ENCODE results near the gene DPP6. TPM values are rescaled to one million over a fixed set of nuclear protein-coding genes. Genes with fewer than 3 reads are reported as not detected.

The DPP6 gene
- total RNA-seq, 1 experiment from 2014 or later, result not detected

DNA sequence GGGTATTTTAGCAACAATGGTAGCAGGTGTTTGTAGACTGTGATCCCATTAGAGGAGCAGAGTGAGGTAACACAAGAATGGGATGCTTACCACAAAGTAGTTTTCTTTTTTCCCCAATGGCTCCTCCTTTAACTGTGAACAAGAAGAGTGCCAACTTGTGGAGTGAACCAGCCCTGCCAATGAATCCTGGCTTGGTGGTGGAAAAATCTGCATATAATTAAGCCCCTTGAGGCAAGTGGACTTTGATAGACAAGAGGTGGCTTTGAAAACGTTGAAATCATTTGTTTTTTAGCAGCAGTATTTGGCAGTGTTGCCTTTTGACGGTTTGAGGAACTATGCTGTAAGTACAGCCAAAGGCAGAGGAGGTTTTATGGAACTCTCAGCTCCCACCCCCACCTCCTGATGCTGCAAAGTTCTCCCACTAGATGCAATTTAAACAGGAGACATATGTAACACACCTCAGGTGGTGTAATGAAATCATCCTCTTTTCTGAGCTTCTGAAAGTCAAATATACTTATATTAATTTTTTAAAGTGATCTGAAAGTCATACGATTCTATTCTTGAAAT lies 295.6 kb downstream of the DPP6 start:
- intact Hi-C loops (cut with micrococcal nuclease; ENCODE audit: unreplicated experiment), result no loop called here
- Mint-ChIP-seq H3K27ac (ENCODE audit: unreplicated experiment) (no peak overlapping the region), H3K9me3 (ENCODE audit: unreplicated experiment) (no peaks in the 10 kb centered on the region), H3K4me1 (ENCODE audit: low read depth, unreplicated experiment) (no peaks in the 10 kb centered on the region), H3K4me3 (ENCODE audit: unreplicated experiment) (no peak overlapping the region), H3K27me3 (ENCODE audit: insufficient read depth, unreplicated experiment) (peaks cover 5% of the 10 kb centered on the region), H3K36me3 (ENCODE audit: insufficient read depth, unreplicated experiment) (no peaks in the 10 kb centered on the region)
- H3K4me3 ChIP-seq (ENCODE audit: low read depth, low read length), result no peak overlapping the region
- BruUV-seq (replicated peaks), result no TSS peak
- TF ChIP-seq, protein P1, sequence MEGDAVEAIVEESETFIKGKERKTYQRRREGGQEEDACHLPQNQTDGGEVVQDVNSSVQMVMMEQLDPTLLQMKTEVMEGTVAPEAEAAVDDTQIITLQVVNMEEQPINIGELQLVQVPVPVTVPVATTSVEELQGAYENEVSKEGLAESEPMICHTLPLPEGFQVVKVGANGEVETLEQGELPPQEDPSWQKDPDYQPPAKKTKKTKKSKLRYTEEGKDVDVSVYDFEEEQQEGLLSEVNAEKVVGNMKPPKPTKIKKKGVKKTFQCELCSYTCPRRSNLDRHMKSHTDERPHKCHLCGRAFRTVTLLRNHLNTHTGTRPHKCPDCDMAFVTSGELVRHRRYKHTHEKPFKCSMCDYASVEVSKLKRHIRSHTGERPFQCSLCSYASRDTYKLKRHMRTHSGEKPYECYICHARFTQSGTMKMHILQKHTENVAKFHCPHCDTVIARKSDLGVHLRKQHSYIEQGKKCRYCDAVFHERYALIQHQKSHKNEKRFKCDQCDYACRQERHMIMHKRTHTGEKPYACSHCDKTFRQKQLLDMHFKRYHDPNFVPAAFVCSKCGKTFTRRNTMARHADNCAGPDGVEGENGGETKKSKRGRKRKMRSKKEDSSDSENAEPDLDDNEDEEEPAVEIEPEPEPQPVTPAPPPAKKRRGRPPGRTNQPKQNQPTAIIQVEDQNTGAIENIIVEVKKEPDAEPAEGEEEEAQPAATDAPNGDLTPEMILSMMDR (IDR thresholded peaks at IDR 0.05; ENCODE audit: insufficient read depth in 1 of 2, low read depth in 1 of 2, low read length in 1 of 2, severe bottlenecking in 1 of 2, unreplicated experiment in 1 of 2), result no peak
- ChIA-PET POLR2A (no interaction called here), CTCF (no interaction called here)
- no peaks in the 10 kb centered on the region for H3K4me1 ChIP-seq
- no peaks in the 10 kb centered on the region for H3K36me3 ChIP-seq (ENCODE audit: control insufficient read depth, insufficient read depth, low read length)
- H3K27me3 ChIP-seq (replicated peaks; ENCODE audit: control insufficient read depth, insufficient read depth, low read length), result no peaks in the 10 kb centered on the region
- no peaks in the 10 kb centered on the region for H3K9me3 ChIP-seq
- DNase-seq, result no peak

DNA sequence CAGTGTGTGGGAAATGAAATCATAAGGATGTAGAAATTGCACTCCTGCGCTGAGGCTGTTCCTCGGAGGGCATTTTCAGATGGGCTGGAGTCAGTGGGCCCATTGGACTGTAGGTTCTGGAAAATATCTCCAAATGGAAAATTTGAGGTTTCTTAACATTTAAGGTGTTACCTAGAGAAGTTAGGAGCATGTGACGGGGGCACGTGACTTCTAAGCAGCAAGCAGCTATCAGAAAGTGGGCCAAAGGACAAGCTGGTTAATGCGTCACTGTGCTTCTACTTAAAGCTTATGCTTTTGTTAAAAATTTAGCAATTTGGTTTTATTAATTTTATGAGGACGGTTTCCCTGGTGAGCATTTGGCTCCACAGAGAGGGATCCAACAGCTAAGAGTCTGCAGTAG lies 298.7 kb downstream of the DPP6 start:
- no peak overlapping the region for H3K4me3 ChIP-seq (ENCODE audit: low read depth, low read length)
- peaks cover 7% of the 10 kb centered on the region for H3K27me3 Mint-ChIP-seq (ENCODE audit: insufficient read depth, unreplicated experiment)
- no peaks in the 10 kb centered on the region for H3K9me3 Mint-ChIP-seq (ENCODE audit: unreplicated experiment)
- BruUV-seq (replicated peaks), result no TSS peak
- H3K9me3 ChIP-seq, result no peaks in the 10 kb centered on the region
- TF ChIP-seq, protein P1 (IDR thresholded peaks at IDR 0.05; ENCODE audit: insufficient read depth in 1 of 2, low read depth in 1 of 2, low read length in 1 of 2, severe bottlenecking in 1 of 2, unreplicated experiment in 1 of 2), result no peak
- ChIA-PET CTCF (no interaction called here), POLR2A (no interaction called here)
- no peaks in the 10 kb centered on the region for H3K36me3 Mint-ChIP-seq (ENCODE audit: insufficient read depth, unreplicated experiment)
- no peak overlapping the region for H3K4me3 Mint-ChIP-seq (ENCODE audit: unreplicated experiment)
- no peaks in the 10 kb centered on the region for H3K36me3 ChIP-seq (ENCODE audit: control insufficient read depth, insufficient read depth, low read length)
- intact Hi-C loops (cut with micrococcal nuclease; ENCODE audit: unreplicated experiment), result no loop called here
- H3K4me1 ChIP-seq, result no peaks in the 10 kb centered on the region
- DNase-seq, result no peak
- no peaks in the 10 kb centered on the region for H3K4me1 Mint-ChIP-seq (ENCODE audit: low read depth, unreplicated experiment)
- no peak overlapping the region for H3K27ac Mint-ChIP-seq (ENCODE audit: unreplicated experiment)
- no peaks in the 10 kb centered on the region for H3K27me3 ChIP-seq (replicated peaks; ENCODE audit: control insufficient read depth, insufficient read depth, low read length)

DNA sequence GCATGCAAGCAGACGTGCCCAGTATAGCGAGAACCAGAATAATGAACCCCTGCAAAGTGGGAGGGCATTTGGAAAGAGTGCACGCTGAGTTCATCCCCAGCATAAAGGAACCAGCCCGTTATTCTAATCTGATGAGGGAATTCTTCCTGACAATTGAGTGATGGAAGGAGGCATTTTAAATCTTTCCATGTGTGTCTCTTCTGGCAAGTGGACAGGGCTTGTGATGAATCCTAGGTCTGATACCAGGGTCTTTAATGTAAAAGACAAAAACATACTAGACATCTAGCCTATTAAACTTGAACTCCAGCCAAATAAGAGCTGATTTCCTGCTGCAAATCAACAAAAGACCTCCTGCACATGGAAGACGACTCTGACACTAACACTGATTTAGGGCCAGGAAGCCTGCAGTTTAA lies 301.2 kb downstream of the DPP6 start:
- ChIA-PET CTCF (no interaction called here), POLR2A (no interaction called here)
- no peaks in the 10 kb centered on the region for H3K27me3 ChIP-seq (replicated peaks; ENCODE audit: control insufficient read depth, insufficient read depth, low read length)
- no peak overlapping the region for H3K4me3 Mint-ChIP-seq (ENCODE audit: unreplicated experiment)
- H3K27ac Mint-ChIP-seq (ENCODE audit: unreplicated experiment), result no peak overlapping the region
- H3K4me1 ChIP-seq, result no peaks in the 10 kb centered on the region
- no peak overlapping the region for H3K4me3 ChIP-seq (ENCODE audit: low read depth, low read length)
- no peaks in the 10 kb centered on the region for H3K9me3 ChIP-seq
- H3K27me3 Mint-ChIP-seq (ENCODE audit: insufficient read depth, unreplicated experiment), result peaks cover 7% of the 10 kb centered on the region
- BruUV-seq (replicated peaks), result no TSS peak
- H3K36me3 ChIP-seq (ENCODE audit: control insufficient read depth, insufficient read depth, low read length), result no peaks in the 10 kb centered on the region
- H3K4me1 Mint-ChIP-seq (ENCODE audit: low read depth, unreplicated experiment), result no peaks in the 10 kb centered on the region
- H3K9me3 Mint-ChIP-seq (ENCODE audit: unreplicated experiment), result no peaks in the 10 kb centered on the region
- intact Hi-C loops (cut with micrococcal nuclease; ENCODE audit: unreplicated experiment), result no loop called here
- TF ChIP-seq, protein P1 (IDR thresholded peaks at IDR 0.05; ENCODE audit: insufficient read depth in 1 of 2, low read depth in 1 of 2, low read length in 1 of 2, severe bottlenecking in 1 of 2, unreplicated experiment in 1 of 2), result no peak
- no peak for DNase-seq
- H3K36me3 Mint-ChIP-seq (ENCODE audit: insufficient read depth, unreplicated experiment), result no peaks in the 10 kb centered on the region

Measured in Caco-2 (cell line).